ENCODE measurements around the gene PC. TPM values are rescaled to one million over a fixed set of nuclear protein-coding genes. Genes with fewer than 3 reads are reported as not detected.
A peak's percentile ranks its signal among the peaks of the same experiment; 100 is the strongest.

The PC gene
- total RNA-seq, 2 donors from 2014 or later, result 6.5 to 9.1 TPM

- ATAC-seq (no peak), DNase-seq (ENCODE audit: low spot score) (peak; percentile 23)
- H3K27me3 Mint-ChIP-seq, result peaks cover 0 to 11% of the 10 kb centered on the region in 2 donors
- H3K27ac Mint-ChIP-seq, result no peak overlapping the region
- no peaks in the 10 kb centered on the region for H3K9me3 Mint-ChIP-seq
- no peak overlapping the region for H3K4me3 Mint-ChIP-seq
- no peaks in the 10 kb centered on the region for H3K4me1 Mint-ChIP-seq (ENCODE audit: low read depth in 2 of 2)
- H3K36me3 Mint-ChIP-seq, result no peaks in the 10 kb centered on the region
Observed at GRCh38 chr11:66878474-66878873, 79.7 kb downstream of the PC start.

- DNase-seq (ENCODE audit: low spot score), result peak; percentile 42
- H3K4me3 Mint-ChIP-seq, result no peak overlapping the region
Observed at GRCh38 chr11:66877588-66878385, 80.4 kb downstream of the PC start.

GRCh38 chr11:66875378-66875777, 82.8 kb downstream of the PC start:
- ATAC-seq, result no peak
- Mint-ChIP-seq H3K4me3 (no peak overlapping the region), H3K4me1 (ENCODE audit: low read depth in 2 of 2) (no peaks in the 10 kb centered on the region), H3K27me3 (peaks cover 0 to 11% of the 10 kb centered on the region in 2 donors), H3K27ac (no peak overlapping the region), H3K36me3 (no peaks in the 10 kb centered on the region), H3K9me3 (no peaks in the 10 kb centered on the region)
- peak; percentile 50 for DNase-seq (ENCODE audit: low spot score)

More at GRCh38 chr11:66877588-66878385, 80.4 kb downstream of the PC start:
- Mint-ChIP-seq H3K27ac (no peak overlapping the region), H3K27me3 (peaks cover 0 to 11% of the 10 kb centered on the region in 2 donors), H3K36me3 (no peaks in the 10 kb centered on the region), H3K4me1 (ENCODE audit: low read depth in 2 of 2) (no peaks in the 10 kb centered on the region), H3K9me3 (no peaks in the 10 kb centered on the region)
- no peak for ATAC-seq

- Mint-ChIP-seq H3K4me1 (ENCODE audit: low read depth in 2 of 2) (no peaks in the 10 kb centered on the region), H3K4me3 (no peak overlapping the region), H3K27ac (no peak overlapping the region), H3K27me3 (peaks cover 0 to 11% of the 10 kb centered on the region in 2 donors), H3K9me3 (no peaks in the 10 kb centered on the region), H3K36me3 (no peaks in the 10 kb centered on the region)
- DNase-seq (ENCODE audit: low spot score) (no peak), ATAC-seq (no peak)
Observed at GRCh38 chr11:66874232-66874631, 84.0 kb downstream of the PC start.

- DNase-seq (ENCODE audit: low spot score) (no peak), ATAC-seq (no peak)
- no peak overlapping the region for H3K27ac Mint-ChIP-seq
- H3K4me3 Mint-ChIP-seq, result no peak overlapping the region
- H3K4me1 Mint-ChIP-seq (ENCODE audit: low read depth in 2 of 2), result peaks cover 2 to 3% of the 10 kb centered on the region in 2 donors
- H3K9me3 Mint-ChIP-seq, result no peaks in the 10 kb centered on the region
- no peaks in the 10 kb centered on the region for H3K36me3 Mint-ChIP-seq
- H3K27me3 Mint-ChIP-seq, result peaks cover 0 to 11% of the 10 kb centered on the region in 2 donors
Observed at GRCh38 chr11:66871521-66871901, 86.7 kb downstream of the PC start.

GRCh38 chr11:66870616-66871520, 87.3 kb downstream of the PC start:
- no peak for ATAC-seq

GRCh38 chr11:66870131-66870530, 88.1 kb downstream of the PC start:
- H3K4me3 Mint-ChIP-seq, result no peak overlapping the region
- no peaks in the 10 kb centered on the region for H3K36me3 Mint-ChIP-seq
- H3K27me3 Mint-ChIP-seq, result peaks cover 0 to 4% of the 10 kb centered on the region in 2 donors
- H3K9me3 Mint-ChIP-seq, result no peaks in the 10 kb centered on the region
- DNase-seq (ENCODE audit: low spot score), result no peak
- no peak overlapping the region for H3K27ac Mint-ChIP-seq
- ATAC-seq, result no peak
- H3K4me1 Mint-ChIP-seq (ENCODE audit: low read depth in 2 of 2), result peaks cover 2 to 3% of the 10 kb centered on the region in 2 donors

More at GRCh38 chr11:66870616-66871520, 87.3 kb downstream of the PC start:
- no peaks in the 10 kb centered on the region for H3K9me3 Mint-ChIP-seq
- peaks cover 0 to 8% of the 10 kb centered on the region in 2 donors for H3K27me3 Mint-ChIP-seq
- H3K4me1 Mint-ChIP-seq (ENCODE audit: low read depth in 2 of 2), result peaks cover 2 to 3% of the 10 kb centered on the region in 2 donors
- H3K4me3 Mint-ChIP-seq, result no peak overlapping the region
- no peaks in the 10 kb centered on the region for H3K36me3 Mint-ChIP-seq
- no peak overlapping the region for H3K27ac Mint-ChIP-seq
- no peak for DNase-seq (ENCODE audit: low spot score)

- no peaks in the 10 kb centered on the region for H3K36me3 Mint-ChIP-seq
- no peaks in the 10 kb centered on the region for H3K27me3 Mint-ChIP-seq
- ATAC-seq, result no peak
- peaks cover 2 to 3% of the 10 kb centered on the region in 2 donors for H3K4me1 Mint-ChIP-seq (ENCODE audit: low read depth in 2 of 2)
- H3K9me3 Mint-ChIP-seq, result no peaks in the 10 kb centered on the region
- DNase-seq (ENCODE audit: low spot score), result no peak
- no peak overlapping the region for H3K4me3 Mint-ChIP-seq
- no peak overlapping the region for H3K27ac Mint-ChIP-seq
Observed at GRCh38 chr11:66869567-66869870, 88.7 kb downstream of the PC start.

GRCh38 chr11:66868726-66869566, 89.2 kb downstream of the PC start:
- H3K27me3 Mint-ChIP-seq, result no peaks in the 10 kb centered on the region
- H3K9me3 Mint-ChIP-seq, result no peaks in the 10 kb centered on the region
- H3K36me3 Mint-ChIP-seq, result no peaks in the 10 kb centered on the region
- ATAC-seq (peak; percentile 80 to 85), DNase-seq (ENCODE audit: low spot score) (no peak)
- peaks cover 2 to 3% of the 10 kb centered on the region in 2 donors for H3K4me1 Mint-ChIP-seq (ENCODE audit: low read depth in 2 of 2)
- H3K27ac Mint-ChIP-seq, result no peak overlapping the region
- H3K4me3 Mint-ChIP-seq, result no peak overlapping the region

- no peak overlapping the region for H3K4me3 Mint-ChIP-seq
- no peaks in the 10 kb centered on the region for H3K36me3 Mint-ChIP-seq
- H3K27me3 Mint-ChIP-seq, result no peaks in the 10 kb centered on the region
- DNase-seq (ENCODE audit: low spot score), result no peak
- no peak for ATAC-seq
- H3K9me3 Mint-ChIP-seq, result no peaks in the 10 kb centered on the region
- H3K4me1 Mint-ChIP-seq (ENCODE audit: low read depth in 2 of 2), result peaks cover 2 to 3% of the 10 kb centered on the region in 2 donors
- H3K27ac Mint-ChIP-seq, result no peak overlapping the region
Observed at GRCh38 chr11:66868082-66868725, 90.0 kb downstream of the PC start.

- Mint-ChIP-seq H3K4me3 (no peak overlapping the region), H3K4me1 (ENCODE audit: low read depth in 2 of 2) (peaks cover 2 to 3% of the 10 kb centered on the region in 2 donors), H3K27ac (no peak overlapping the region), H3K36me3 (no peaks in the 10 kb centered on the region), H3K27me3 (no peaks in the 10 kb centered on the region), H3K9me3 (no peaks in the 10 kb centered on the region)
- ATAC-seq (no peak), DNase-seq (ENCODE audit: low spot score) (no peak)
Observed at GRCh38 chr11:66867425-66868040, 90.7 kb downstream of the PC start.

- H3K4me1 Mint-ChIP-seq (ENCODE audit: low read depth in 2 of 2), result peaks cover 2 to 3% of the 10 kb centered on the region in 2 donors
- ATAC-seq, result no peak
- no peaks in the 10 kb centered on the region for H3K36me3 Mint-ChIP-seq
- no peaks in the 10 kb centered on the region for H3K27me3 Mint-ChIP-seq
- DNase-seq (ENCODE audit: low spot score), result no peak
- no peak overlapping the region for H3K27ac Mint-ChIP-seq
- H3K4me3 Mint-ChIP-seq, result no peak overlapping the region
- no peaks in the 10 kb centered on the region for H3K9me3 Mint-ChIP-seq
Observed at GRCh38 chr11:66866511-66866986, 91.6 kb downstream of the PC start.

- Mint-ChIP-seq H3K9me3 (no peaks in the 10 kb centered on the region), H3K4me1 (ENCODE audit: low read depth in 2 of 2) (peaks cover 2 to 3% of the 10 kb centered on the region in 2 donors), H3K4me3 (no peak overlapping the region), H3K27me3 (no peaks in the 10 kb centered on the region), H3K36me3 (no peaks in the 10 kb centered on the region), H3K27ac (no peak overlapping the region)
- DNase-seq (ENCODE audit: low spot score) (no peak), ATAC-seq (no peak)
Observed at GRCh38 chr11:66866007-66866406, 92.2 kb downstream of the PC start.
